Colonic mucosa (tissue), 4 donors: Measurements from ENCODE around the gene TBC1D5. TPM values are rescaled to one million over a fixed set of nuclear protein-coding genes. Genes with fewer than 3 reads are reported as not detected.

Experiments
- DNase-seq: peaks from one replicate; pipeline ENCODE4 v3.0.0-alpha.2; 2020
- H3K27ac ChIP-seq: fragments of 200-600 bp; one replicate; pipeline ENCODE4 v1.8.0; 2021
- H3K27me3 ChIP-seq: fragments of 200-600 bp; one replicate; pipeline ENCODE4 v1.8.0; 2021
- H3K36me3 ChIP-seq: fragments of 200-600 bp; one replicate; pipeline ENCODE4 v1.8.0; 2021
- H3K4me1 ChIP-seq: fragments of 200-600 bp; one replicate; pipeline ENCODE4 v1.8.0; 2021; ENCODE audit warnings: mild to moderate bottlenecking
- H3K4me3 ChIP-seq: fragments of 200-600 bp; one replicate; pipeline ENCODE4 v1.8.0; 2021
- H3K9ac ChIP-seq, 2 donors: one replicate each; pipeline ENCODE4 v1.7.0; 2013; ENCODE audit warnings: control low read depth in 2 of 2, low read depth in 2 of 2, low read length in 2 of 2
- H3K9me3 ChIP-seq: fragments of 200-600 bp; one replicate; pipeline ENCODE4 v1.8.0; 2021
- intact Hi-C: fragments of 100-400 bp; cut with DNase I; formaldehyde crosslinking; loops from one replicate; pipeline ENCODE4 v1.14.1; 2022
- total RNA-seq, 2 donors: library from RNA; stranded (reverse); fragmentation: NEBNext Ultra II Directional in 1 of 2; extraction: Animal tissue kit (Norgen Biotek cat#: 25700) in 1 of 2; gene quantifications; one replicate each; pipeline ENCODE4 v1.2.1, GENCODE V29; 2021
- TF ChIP-seq, protein P1 (sequence below): fragments of 200-600 bp; IDR thresholded peaks from one replicate; pipeline ENCODE4 v1.8.0; 2022; ENCODE audit warnings: antibody characterized with exemption, mild to moderate bottlenecking
- donor health status: healthy.
- donor health status: DM: no; HTN: no; CAD: no.
- donor health status: DM: no; HTN: no; CAD: no.

The TBC1D5 gene
- total RNA-seq, 2 donors from 2014 or later = 29.9 to 31.2 TPM

- intact Hi-C loops = no loop called here
- Histone ChIP-seq H3K36me3 (no peaks in the 10 kb centered on the region), H3K27ac (no peak overlapping the region), H3K27me3 (no peaks in the 10 kb centered on the region), H3K4me1 (no peaks in the 10 kb centered on the region), H3K9me3 (no peaks in the 10 kb centered on the region), H3K9ac (no peak overlapping the region), H3K4me3 (no peak overlapping the region)
- no peak for DNase-seq
- TF ChIP-seq, protein P1, sequence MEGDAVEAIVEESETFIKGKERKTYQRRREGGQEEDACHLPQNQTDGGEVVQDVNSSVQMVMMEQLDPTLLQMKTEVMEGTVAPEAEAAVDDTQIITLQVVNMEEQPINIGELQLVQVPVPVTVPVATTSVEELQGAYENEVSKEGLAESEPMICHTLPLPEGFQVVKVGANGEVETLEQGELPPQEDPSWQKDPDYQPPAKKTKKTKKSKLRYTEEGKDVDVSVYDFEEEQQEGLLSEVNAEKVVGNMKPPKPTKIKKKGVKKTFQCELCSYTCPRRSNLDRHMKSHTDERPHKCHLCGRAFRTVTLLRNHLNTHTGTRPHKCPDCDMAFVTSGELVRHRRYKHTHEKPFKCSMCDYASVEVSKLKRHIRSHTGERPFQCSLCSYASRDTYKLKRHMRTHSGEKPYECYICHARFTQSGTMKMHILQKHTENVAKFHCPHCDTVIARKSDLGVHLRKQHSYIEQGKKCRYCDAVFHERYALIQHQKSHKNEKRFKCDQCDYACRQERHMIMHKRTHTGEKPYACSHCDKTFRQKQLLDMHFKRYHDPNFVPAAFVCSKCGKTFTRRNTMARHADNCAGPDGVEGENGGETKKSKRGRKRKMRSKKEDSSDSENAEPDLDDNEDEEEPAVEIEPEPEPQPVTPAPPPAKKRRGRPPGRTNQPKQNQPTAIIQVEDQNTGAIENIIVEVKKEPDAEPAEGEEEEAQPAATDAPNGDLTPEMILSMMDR = no peak
Measured at GRCh38 chr3:17307482-17307881, 434.9 kb downstream of the TBC1D5 start.

DNA sequence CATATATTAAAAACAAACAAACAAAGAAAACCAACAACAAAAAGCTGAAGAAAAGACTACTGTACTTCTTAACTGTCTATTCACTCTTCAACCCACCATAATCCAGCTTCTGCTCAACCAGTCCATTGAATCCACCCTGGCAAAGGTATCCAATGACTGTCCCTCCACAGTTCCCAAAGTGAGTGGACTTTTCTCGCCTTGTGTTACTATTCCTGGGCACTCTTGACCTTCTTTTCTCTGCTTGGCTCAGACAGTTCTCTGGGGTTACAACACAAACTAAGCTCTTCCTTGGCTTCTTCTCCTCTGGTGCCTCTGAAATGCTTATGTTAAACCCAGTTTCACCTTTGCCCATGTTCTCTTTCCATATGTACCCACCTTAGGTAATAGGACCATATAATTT lies 437.5 kb downstream of the TBC1D5 start:
- H3K27me3 ChIP-seq = no peaks in the 10 kb centered on the region
- H3K27ac ChIP-seq = no peak overlapping the region
- H3K4me1 ChIP-seq = no peaks in the 10 kb centered on the region
- DNase-seq = no peak
- no peaks in the 10 kb centered on the region for H3K9me3 ChIP-seq
- H3K9ac ChIP-seq = no peak overlapping the region
- no peak overlapping the region for H3K4me3 ChIP-seq
- TF ChIP-seq, protein P1 = no peak
- intact Hi-C loops = no loop called here
- H3K36me3 ChIP-seq = no peaks in the 10 kb centered on the region

GRCh38 chr3:17302774-17303173 lies 439.7 kb downstream of the TBC1D5 start:
- no peaks in the 10 kb centered on the region for H3K9me3 ChIP-seq
- TF ChIP-seq, protein P1 = no peak
- intact Hi-C loops = no loop called here
- no peak overlapping the region for H3K4me3 ChIP-seq
- H3K9ac ChIP-seq = no peak overlapping the region
- no peak overlapping the region for H3K27ac ChIP-seq
- H3K36me3 ChIP-seq = no peaks in the 10 kb centered on the region
- H3K27me3 ChIP-seq = no peaks in the 10 kb centered on the region
- H3K4me1 ChIP-seq = no peaks in the 10 kb centered on the region
- DNase-seq = no peak

- TF ChIP-seq, protein P1 = no peak
- DNase-seq = no peak
- Histone ChIP-seq H3K27me3 (no peaks in the 10 kb centered on the region), H3K4me3 (no peak overlapping the region), H3K9me3 (no peaks in the 10 kb centered on the region), H3K9ac (no peak overlapping the region), H3K27ac (no peak overlapping the region), H3K36me3 (no peaks in the 10 kb centered on the region), H3K4me1 (no peaks in the 10 kb centered on the region)
- intact Hi-C loops = no loop called here
Measured at GRCh38 chr3:17302170-17302569, 440.3 kb downstream of the TBC1D5 start.

- DNase-seq = no peak
- Histone ChIP-seq H3K4me3 (no peak overlapping the region), H3K9me3 (no peaks in the 10 kb centered on the region), H3K27ac (no peak overlapping the region), H3K4me1 (no peaks in the 10 kb centered on the region), H3K27me3 (no peaks in the 10 kb centered on the region), H3K36me3 (no peaks in the 10 kb centered on the region), H3K9ac (no peak overlapping the region)
- intact Hi-C loops = no loop called here
- TF ChIP-seq, protein P1 = no peak
Measured at GRCh38 chr3:17301271-17301670, 441.2 kb downstream of the TBC1D5 start.

GRCh38 chr3:17300441-17300840 lies 442.0 kb downstream of the TBC1D5 start:
- Histone ChIP-seq H3K36me3 (no peaks in the 10 kb centered on the region), H3K27ac (no peak overlapping the region), H3K4me3 (no peak overlapping the region), H3K4me1 (no peaks in the 10 kb centered on the region), H3K9me3 (no peaks in the 10 kb centered on the region), H3K9ac (no peak overlapping the region), H3K27me3 (no peaks in the 10 kb centered on the region)
- intact Hi-C loops = no loop called here
- TF ChIP-seq, protein P1 = no peak
- no peak for DNase-seq
